DOHH2 (cell line): Measurements from ENCODE around the gene ST3GAL3.

Experiments
- H3F3A ChIP-seq: fragments of 200-600 bp; sonication (generic), shearing (Covaris generic); 2 replicates; pipeline ENCODE4 v1.6.0; 2016; ENCODE audit warnings: antibody characterized with exemption, mild to moderate bottlenecking; ENCODE audit not compliant: control insufficient read depth, insufficient read depth
- H3K27ac ChIP-seq: fragments of 200-600 bp; sonication (generic); 2 replicates; pipeline ENCODE4 v1.5.1; 2014; ENCODE audit warnings: low read depth, mild to moderate bottlenecking, low read length, moderate library complexity
- H3K27me3 ChIP-seq: fragments of 200-600 bp; sonication (generic); 2 replicates; pipeline ENCODE4 v1.6.1; 2014; ENCODE audit warnings: mild to moderate bottlenecking, low read length, mixed read lengths; ENCODE audit not compliant: control insufficient read depth
- H3K36me3 ChIP-seq: fragments of 200-600 bp; sonication (generic); 2 replicates; pipeline ENCODE4 v1.6.1; 2014; ENCODE audit warnings: mild to moderate bottlenecking, low read length, moderate library complexity, mixed read lengths; ENCODE audit not compliant: control insufficient read depth
- H3K4me1 ChIP-seq: fragments of 200-600 bp; sonication (generic); 2 replicates; pipeline ENCODE4 v1.6.1; 2014; ENCODE audit warnings: mild to moderate bottlenecking, low read length, mixed read lengths; ENCODE audit not compliant: control insufficient read depth
- H3K4me2 ChIP-seq: fragments of 200-600 bp; sonication (generic); 2 replicates; pipeline ENCODE4 v1.6.0; 2014; ENCODE audit warnings: mild to moderate bottlenecking, low read length, moderate library complexity
- H3K4me3 ChIP-seq: fragments of 200-600 bp; sonication (generic); 2 replicates; pipeline ENCODE4 v1.5.1; 2014; ENCODE audit warnings: mild to moderate bottlenecking, low read length, mixed read lengths
- H3K79me2 ChIP-seq: fragments of 200-600 bp; sonication (generic); 2 replicates; pipeline ENCODE4 v1.6.1; 2014; ENCODE audit warnings: mild to moderate bottlenecking, low read length, mixed read lengths; ENCODE audit not compliant: control insufficient read depth
- H3K9me2 ChIP-seq: fragments of 200-600 bp; sonication (generic); replicated peaks from 2 replicates; pipeline ENCODE4 v1.6.1; 2014; ENCODE audit warnings: mild to moderate bottlenecking, low read length, mixed read lengths; ENCODE audit not compliant: control insufficient read depth
- H3K9me3 ChIP-seq: fragments of 200-600 bp; sonication (generic); 2 replicates; pipeline ENCODE4 v1.6.1; 2014; ENCODE audit warnings: antibody characterized with exemption, low read length, mixed read lengths; ENCODE audit not compliant: control insufficient read depth, insufficient read depth
- H4K20me1 ChIP-seq: fragments of 200-600 bp; sonication (generic); 2 replicates; pipeline ENCODE4 v1.6.0; 2014; ENCODE audit warnings: low read depth, mild to moderate bottlenecking, antibody characterized with exemption, low read length, moderate library complexity; ENCODE audit not compliant: control insufficient read depth, insufficient read depth
- EZH2phosphoT487 ChIP-seq: fragments of 200-600 bp; sonication (generic); IDR thresholded peaks from 2 replicates; pipeline ENCODE4 v1.6.1; 2017; ENCODE audit warnings: borderline replicate concordance, mild to moderate bottlenecking, antibody characterized with exemption, low read length, moderate library complexity, mixed read lengths
- TF ChIP-seq, protein P1 (sequence below): fragments of 200-600 bp; sonication (generic); IDR thresholded peaks from one replicate; pipeline ENCODE4 v1.5.1; 2014; ENCODE audit warnings: antibody characterized with exemption, mild to moderate bottlenecking, low read depth, low read length; ENCODE audit not compliant: poor library complexity, severe bottlenecking

Gene ST3GAL3

DNA sequence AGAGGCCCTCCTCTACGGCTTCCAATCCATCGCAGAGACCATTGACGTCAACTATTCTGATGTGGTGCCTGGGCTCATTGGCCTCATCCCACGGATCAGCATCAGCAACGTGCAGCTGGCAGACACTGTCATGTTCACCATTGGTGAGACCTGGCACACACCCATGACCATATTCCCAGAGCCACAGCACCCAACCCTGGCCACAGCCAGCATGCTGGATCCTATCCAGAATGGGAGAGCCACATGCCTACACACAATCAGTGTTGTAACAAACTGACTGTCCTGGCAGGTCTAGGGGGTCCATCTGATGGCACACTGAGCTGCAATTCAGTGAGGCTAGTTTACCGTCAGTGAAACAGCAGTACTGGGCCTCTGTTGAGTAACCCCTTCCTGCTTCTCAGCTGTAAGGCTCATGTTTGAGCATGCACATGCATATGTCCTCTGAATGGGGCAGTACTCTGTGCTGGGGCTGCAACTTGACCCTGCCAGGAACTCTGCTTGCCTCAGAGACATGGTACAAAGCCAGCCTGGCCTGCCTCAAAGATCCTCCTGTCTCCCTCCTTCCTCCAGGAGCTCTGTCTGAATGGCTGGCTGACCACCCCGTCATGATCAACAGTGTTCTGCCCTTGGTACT is 250.2 kb downstream of the ST3GAL3 start:
- Histone ChIP-seq H3F3A (no peaks in the 10 kb centered on the region), H4K20me1 (no peaks in the 10 kb centered on the region), H3K9me3 (no peaks in the 10 kb centered on the region), H3K79me2 (peaks cover 12% of the 10 kb centered on the region), H3K9me2 (no peaks in the 10 kb centered on the region), H3K27me3 (no peaks in the 10 kb centered on the region), H3K4me2 (no peak overlapping the region), H3K4me3 (no peak overlapping the region), H3K27ac (no peak overlapping the region), H3K4me1 (no peaks in the 10 kb centered on the region), H3K36me3 (peaks cover 29% of the 10 kb centered on the region)
- no peak for TF ChIP-seq EZH2phosphoT487

DNA sequence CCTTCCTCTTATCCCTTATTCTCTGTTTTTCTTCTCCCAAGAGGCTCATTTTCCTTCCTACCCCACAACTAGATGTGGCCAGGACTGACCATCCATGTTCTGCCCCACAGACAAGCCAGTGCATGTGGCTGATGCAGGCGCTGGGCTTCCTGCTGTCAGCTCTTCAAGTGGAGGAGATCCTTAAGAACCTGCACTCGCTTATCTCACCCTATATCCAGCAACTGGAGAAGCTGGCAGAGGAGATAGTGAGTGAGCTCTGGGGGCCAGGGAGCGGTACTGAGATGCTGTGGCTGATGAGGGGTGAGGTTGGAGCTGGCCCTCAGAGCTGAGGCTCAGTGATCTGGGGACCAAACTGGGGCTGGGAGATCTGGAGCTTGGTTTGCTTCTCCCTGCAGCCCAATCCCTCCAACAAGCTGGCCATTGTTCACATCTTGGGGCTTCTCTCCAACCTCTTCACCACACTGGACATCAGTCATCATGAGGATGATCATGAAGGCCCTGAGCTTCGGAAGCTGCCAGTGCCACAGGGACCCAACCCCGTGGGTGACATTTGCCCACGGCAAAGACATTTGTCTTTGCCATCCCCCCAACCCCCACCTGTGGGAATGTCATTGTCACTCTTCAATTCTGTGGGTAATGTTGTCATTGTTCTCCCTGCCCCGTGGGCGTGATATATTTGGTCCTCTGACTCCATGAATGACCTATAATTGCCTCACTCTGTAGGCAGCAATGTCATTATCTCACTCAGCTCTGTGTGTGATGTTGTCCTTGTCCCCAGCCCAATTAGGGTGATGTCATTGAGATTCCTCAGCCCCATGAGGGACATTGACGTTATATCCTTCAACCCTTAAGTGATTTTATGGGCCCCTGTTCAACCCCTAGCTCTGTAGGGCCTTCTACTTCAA is 251.3 kb downstream of the ST3GAL3 start:
- Histone ChIP-seq H3K4me2 (no peak overlapping the region), H3K79me2 (peaks cover 5% of the 10 kb centered on the region; the same call in 1 of the 2 replicates), H3K9me2 (no peaks in the 10 kb centered on the region), H3F3A (no peaks in the 10 kb centered on the region), H3K4me3 (no peak overlapping the region), H4K20me1 (no peaks in the 10 kb centered on the region), H3K9me3 (no peaks in the 10 kb centered on the region), H3K4me1 (no peaks in the 10 kb centered on the region), H3K36me3 (peaks cover 29% of the 10 kb centered on the region), H3K27me3 (no peaks in the 10 kb centered on the region), H3K27ac (no peak overlapping the region)
- TF ChIP-seq, protein P1, sequence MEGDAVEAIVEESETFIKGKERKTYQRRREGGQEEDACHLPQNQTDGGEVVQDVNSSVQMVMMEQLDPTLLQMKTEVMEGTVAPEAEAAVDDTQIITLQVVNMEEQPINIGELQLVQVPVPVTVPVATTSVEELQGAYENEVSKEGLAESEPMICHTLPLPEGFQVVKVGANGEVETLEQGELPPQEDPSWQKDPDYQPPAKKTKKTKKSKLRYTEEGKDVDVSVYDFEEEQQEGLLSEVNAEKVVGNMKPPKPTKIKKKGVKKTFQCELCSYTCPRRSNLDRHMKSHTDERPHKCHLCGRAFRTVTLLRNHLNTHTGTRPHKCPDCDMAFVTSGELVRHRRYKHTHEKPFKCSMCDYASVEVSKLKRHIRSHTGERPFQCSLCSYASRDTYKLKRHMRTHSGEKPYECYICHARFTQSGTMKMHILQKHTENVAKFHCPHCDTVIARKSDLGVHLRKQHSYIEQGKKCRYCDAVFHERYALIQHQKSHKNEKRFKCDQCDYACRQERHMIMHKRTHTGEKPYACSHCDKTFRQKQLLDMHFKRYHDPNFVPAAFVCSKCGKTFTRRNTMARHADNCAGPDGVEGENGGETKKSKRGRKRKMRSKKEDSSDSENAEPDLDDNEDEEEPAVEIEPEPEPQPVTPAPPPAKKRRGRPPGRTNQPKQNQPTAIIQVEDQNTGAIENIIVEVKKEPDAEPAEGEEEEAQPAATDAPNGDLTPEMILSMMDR, result no peak
- TF ChIP-seq EZH2phosphoT487, result no peak

DNA sequence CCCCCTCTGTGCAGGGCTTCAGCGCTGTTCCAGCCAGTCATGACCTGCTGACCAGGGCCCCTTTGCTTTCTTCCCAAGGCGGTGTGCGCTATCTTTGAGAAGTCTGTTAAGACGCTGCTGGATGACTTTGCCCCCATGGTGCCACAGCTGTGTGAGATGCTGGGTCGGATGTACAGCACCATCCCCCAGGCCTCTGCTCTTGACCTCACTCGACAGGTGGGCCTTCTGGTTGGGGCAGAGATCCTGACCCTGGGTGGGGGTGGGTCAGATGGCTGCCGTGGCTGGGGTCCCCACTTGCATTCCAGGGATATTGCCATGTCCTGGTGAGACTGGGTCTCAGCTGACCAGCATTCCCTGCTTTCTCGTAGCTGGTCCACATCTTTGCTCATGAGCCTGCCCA is 253.5 kb downstream of the ST3GAL3 start:
- no peaks in the 10 kb centered on the region for H3K4me1 ChIP-seq
- H3K36me3 ChIP-seq, result peaks cover 29% of the 10 kb centered on the region

More for the DNA sequence above, 253.5 kb downstream of the ST3GAL3 start:
- Histone ChIP-seq H3K27ac (no peak overlapping the region), H3K4me2 (no peak overlapping the region), H3K9me3 (no peaks in the 10 kb centered on the region), H3F3A (no peaks in the 10 kb centered on the region), H3K27me3 (no peaks in the 10 kb centered on the region), H3K4me3 (no peak overlapping the region), H3K79me2 (no peaks in the 10 kb centered on the region), H4K20me1 (no peaks in the 10 kb centered on the region), H3K9me2 (no peaks in the 10 kb centered on the region)
- no peak for TF ChIP-seq EZH2phosphoT487
- TF ChIP-seq, protein P1, result no peak
